ENCODE measurements around the gene PCSK5.
"Not testable (repeated sequence)": the region's sequence is repeated elsewhere in the genome, so short reads cannot be mapped to it uniquely, and the experiment has no call there.

The PCSK5 gene

GRCh38 chr9:75896193-75896592 is 5.7 kb downstream of the PCSK5 start:
- no peak overlapping the region for H3K4me3 ChIP-seq (ENCODE audit: low read length)
- no peak for TF ChIP-seq ZNF274 (IDR thresholded peaks at IDR 0.05; ENCODE audit: low read depth, low read length)

- not testable (repeated sequence) for H3K4me3 ChIP-seq (ENCODE audit: low read length)
Observed at GRCh38 chr9:75900893-75901524, 10.5 kb downstream of the PCSK5 start.

DNA sequence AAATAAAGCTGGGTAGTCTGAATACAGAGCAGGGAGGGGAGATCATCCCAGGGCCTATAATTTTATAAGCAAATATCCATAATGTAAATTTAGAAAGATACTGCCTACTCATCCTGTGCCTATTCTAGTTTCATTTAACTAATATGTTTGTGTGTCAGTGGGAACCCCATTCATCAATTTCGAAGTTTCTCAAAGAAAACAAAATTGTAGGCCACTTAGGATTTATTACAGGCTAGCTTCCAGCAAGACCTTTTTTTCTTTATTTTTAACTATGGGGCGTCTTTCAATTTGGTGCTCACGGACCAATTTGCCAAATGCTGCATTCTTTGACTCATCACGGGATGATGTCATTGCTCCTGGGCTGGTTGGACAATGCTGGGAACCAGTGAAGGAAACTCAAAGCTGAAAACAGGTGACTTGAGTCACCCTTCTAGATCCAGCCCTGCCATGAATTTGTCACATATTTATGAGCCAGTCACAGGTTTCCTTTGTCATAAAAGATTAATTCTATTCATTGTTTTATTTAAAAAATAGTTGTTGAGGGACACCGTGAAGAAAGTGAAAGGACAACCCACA is 13.4 kb downstream of the PCSK5 start:
- no peak for TF ChIP-seq ZNF274 (IDR thresholded peaks at IDR 0.05; ENCODE audit: low read depth, low read length)
- H3K4me3 ChIP-seq (ENCODE audit: low read length): no peak overlapping the region

DNA sequence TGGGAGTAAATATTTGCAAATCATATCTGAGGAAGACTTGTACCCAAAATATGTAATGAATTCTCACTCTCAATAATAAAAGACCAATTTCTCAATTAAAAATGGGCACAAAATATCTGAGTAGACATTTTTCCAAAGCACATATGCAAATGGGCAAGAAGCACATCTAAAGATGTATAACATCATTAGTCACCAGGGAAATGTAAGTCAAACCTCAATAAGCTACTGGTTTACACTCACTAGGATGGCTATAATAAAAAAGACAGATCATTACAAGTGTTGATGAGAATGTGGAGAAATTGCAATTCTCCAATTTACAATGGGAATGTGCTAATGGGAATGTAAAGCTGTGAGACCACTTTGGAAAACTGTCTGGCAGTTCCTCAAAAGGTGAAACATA is 13.9 kb downstream of the PCSK5 start:
- no peak overlapping the region for H3K4me3 ChIP-seq (ENCODE audit: low read length)
- TF ChIP-seq ZNF274 (IDR thresholded peaks at IDR 0.05; ENCODE audit: low read depth, low read length): no peak

- no peak for TF ChIP-seq ZNF274 (IDR thresholded peaks at IDR 0.05; ENCODE audit: low read depth, low read length)
Observed at GRCh38 chr9:75906531-75906930, 16.1 kb downstream of the PCSK5 start.

GRCh38 chr9:75907329-75907728 is 16.9 kb downstream of the PCSK5 start:
- no peak overlapping the region for H3K4me3 ChIP-seq (ENCODE audit: low read length)
- no peak for TF ChIP-seq ZNF274 (IDR thresholded peaks at IDR 0.05; ENCODE audit: low read depth, low read length)

More at GRCh38 chr9:75906531-75906930, 16.1 kb downstream of the PCSK5 start:
- no peak overlapping the region for H3K4me3 ChIP-seq (ENCODE audit: low read length)

DNA sequence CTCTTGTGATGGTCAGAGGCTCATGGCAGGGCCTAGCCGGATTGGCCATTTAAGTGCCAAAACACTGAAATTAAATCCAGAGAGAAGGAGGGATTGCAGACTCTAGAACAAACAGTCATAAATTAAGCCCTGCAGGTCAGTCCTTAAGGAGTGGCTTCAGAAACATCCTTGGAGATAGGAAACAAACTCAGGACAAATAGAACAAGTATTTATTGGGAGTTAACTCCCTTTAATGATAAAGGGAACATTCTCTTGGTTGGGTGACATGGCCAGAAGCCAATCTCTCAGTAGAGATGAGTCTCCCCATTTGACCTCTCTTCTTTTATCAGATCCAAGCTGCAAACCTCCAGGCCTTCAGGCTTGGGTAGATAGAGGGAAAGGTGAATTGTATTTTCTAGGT is 17.4 kb downstream of the PCSK5 start:
- TF ChIP-seq ZNF274 (IDR thresholded peaks at IDR 0.05; ENCODE audit: low read depth, low read length): no peak
- no peak overlapping the region for H3K4me3 ChIP-seq (ENCODE audit: low read length)

GRCh38 chr9:75909776-75910175 is 19.3 kb downstream of the PCSK5 start:
- TF ChIP-seq ZNF274 (IDR thresholded peaks at IDR 0.05; ENCODE audit: low read depth, low read length): no peak
- H3K4me3 ChIP-seq (ENCODE audit: low read length): no peak overlapping the region

- no peak for TF ChIP-seq ZNF274 (IDR thresholded peaks at IDR 0.05; ENCODE audit: low read depth, low read length)
- no peak overlapping the region for H3K4me3 ChIP-seq (ENCODE audit: low read length)
Observed at GRCh38 chr9:75910731-75911130, 20.3 kb downstream of the PCSK5 start.

DNA sequence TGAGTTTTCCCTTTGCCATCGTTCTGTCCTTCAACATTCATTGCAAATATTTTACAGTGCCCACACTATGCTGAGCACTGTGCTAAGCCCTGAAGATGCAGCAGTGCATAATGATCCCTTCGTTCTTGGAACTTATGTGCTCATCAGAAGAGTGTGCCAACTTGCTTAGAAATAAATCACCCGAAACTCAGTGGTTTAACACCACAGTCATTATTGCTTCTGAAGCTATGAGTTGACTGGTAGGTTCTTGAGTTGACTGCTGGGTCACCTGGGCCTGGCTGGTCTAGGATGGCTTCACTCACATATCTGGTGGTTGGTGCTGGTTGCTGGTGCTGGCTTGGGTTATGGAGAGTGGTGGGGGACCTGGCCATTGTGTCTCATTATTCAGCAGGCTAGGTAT is 20.9 kb downstream of the PCSK5 start:
- no peak overlapping the region for H3K4me3 ChIP-seq (ENCODE audit: low read length)
- TF ChIP-seq ZNF274 (IDR thresholded peaks at IDR 0.05; ENCODE audit: low read depth, low read length): no peak

DNA sequence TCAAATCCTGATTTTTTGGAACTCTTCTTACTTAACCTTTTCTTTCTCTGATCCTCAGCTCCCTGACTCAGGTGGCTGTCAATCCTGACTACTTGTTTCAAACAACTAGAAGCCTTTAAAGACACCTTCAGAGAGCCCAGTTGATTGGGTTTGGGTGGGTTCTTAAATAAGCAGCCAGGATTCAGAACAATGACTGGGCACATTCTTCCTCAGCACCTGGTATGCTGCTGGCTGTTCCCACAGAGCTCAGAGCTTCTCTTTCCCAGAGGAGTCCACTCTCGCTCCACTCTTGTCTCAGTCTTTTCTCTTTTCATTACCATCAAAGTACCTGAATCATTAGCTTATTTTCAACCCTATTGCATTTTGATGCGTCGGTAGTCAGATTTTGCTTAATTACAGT is 22.5 kb downstream of the PCSK5 start:
- no peak for TF ChIP-seq ZNF274 (IDR thresholded peaks at IDR 0.05; ENCODE audit: low read depth, low read length)
- no peak overlapping the region for H3K4me3 ChIP-seq (ENCODE audit: low read length)

- TF ChIP-seq ZNF274 (IDR thresholded peaks at IDR 0.05; ENCODE audit: low read depth, low read length): no peak
- H3K4me3 ChIP-seq (ENCODE audit: low read length): no peak overlapping the region
Observed at GRCh38 chr9:75914002-75914401, 23.5 kb downstream of the PCSK5 start.

DNA sequence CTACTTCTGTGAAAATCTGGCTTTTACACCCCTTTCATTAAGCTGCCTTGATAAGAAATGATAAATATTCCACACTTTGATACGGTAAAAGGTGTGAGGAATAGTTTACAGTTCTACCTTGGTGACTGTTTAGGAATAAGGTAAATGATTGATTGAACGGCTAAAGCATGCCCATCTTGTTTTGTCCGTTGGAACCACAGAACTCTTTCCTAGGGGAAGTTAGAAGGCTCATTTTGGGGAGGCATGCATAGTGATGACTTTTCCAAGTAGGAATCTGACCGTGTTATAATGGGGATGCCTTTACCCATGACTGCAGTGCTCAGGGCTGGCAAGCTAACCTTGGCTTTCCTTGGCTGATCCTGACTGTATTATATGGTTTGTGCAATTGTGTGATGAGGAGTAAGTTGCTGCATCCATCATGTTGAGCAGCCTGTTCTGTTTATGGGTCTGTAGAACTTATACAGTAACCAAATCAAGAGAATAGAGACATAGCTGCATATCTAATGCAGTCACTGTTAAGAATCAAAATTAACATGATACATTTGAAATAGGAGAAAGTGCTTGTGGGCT is 24.5 kb downstream of the PCSK5 start:
- TF ChIP-seq ZNF274 (IDR thresholded peaks at IDR 0.05; ENCODE audit: low read depth, low read length): no peak
- no peak overlapping the region for H3K4me3 ChIP-seq (ENCODE audit: low read length)

DNA sequence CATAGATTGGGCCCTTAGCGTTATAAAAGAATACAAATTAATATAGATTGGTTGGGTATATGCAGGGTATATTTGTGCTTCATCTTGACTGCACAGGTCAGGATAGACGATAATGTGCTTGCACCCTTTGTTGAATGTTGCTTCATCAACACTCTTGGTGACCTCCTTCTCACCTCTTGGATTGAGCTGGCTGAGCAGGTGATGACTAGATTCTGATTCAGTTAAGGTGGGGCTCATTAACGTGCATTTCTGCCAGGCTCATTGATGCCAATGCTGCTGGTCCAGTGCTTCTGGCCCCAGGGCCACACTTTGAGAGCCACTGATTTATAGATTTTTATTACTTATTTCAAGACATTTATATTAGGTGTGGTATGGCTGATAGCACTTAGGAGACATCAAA is 27.7 kb downstream of the PCSK5 start:
- H3K4me3 ChIP-seq (ENCODE audit: low read length): no peak overlapping the region
- TF ChIP-seq ZNF274 (IDR thresholded peaks at IDR 0.05; ENCODE audit: low read depth, low read length): no peak

DNA sequence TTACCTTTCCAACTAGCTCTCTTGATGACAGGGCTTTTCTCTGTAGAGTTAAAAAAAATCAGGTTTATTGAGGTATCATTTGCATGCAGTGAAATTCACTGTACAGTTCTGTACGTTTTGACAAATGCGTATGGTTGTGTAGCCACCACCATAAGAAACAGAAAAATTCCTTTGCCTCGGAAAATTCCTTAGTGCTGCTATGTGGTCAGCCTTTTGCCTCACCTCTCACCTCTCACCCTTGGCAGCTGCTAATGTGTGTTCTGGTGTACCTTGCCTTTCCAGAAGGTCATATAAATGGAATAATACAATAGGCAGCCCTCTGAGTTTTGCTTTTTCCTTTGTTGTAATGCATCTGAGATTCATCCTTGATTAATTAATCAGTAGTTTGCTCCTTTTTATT is 28.4 kb downstream of the PCSK5 start:
- TF ChIP-seq ZNF274 (IDR thresholded peaks at IDR 0.05; ENCODE audit: low read depth, low read length): no peak
- H3K4me3 ChIP-seq (ENCODE audit: low read length): no peak overlapping the region
